Sigmoid colon (tissue), 4 donors: ENCODE results near the gene GAMT.

Experiments
- EP300 ChIP-seq, 4 donors: sonication (generic); formaldehyde crosslinking; IDR thresholded peaks; one replicate each; pipeline ENCODE4 v1.6.1; 2017; ENCODE audit warnings: antibody characterized with exemption in 4 of 4
- POLR2A ChIP-seq, 2 donors: fragments of 450-650 bp; IDR thresholded peaks; one replicate each; pipeline ENCODE4 v1.6.1; 2016; ENCODE audit warnings: antibody characterized with exemption in 2 of 2, mild to moderate bottlenecking in 2 of 2, moderate library complexity in 2 of 2
- POLR2AphosphoS5 ChIP-seq, 4 donors: sonication (generic); formaldehyde crosslinking; IDR thresholded peaks; one replicate each; pipeline ENCODE4 v1.6.1; 2017; ENCODE audit warnings: antibody characterized with exemption in 4 of 4
- TF ChIP-seq, protein P1 (sequence below), 4 experiments: fragments of 450-650 bp in 3 of 4; fragments of 200-600 bp in 1 of 4; IDR thresholded peaks; one replicate each; pipeline ENCODE4 v1.5.1; 2016 to 2019; ENCODE audit warnings: antibody characterized with exemption in 4 of 4, mild to moderate bottlenecking in 3 of 4, moderate library complexity in 2 of 4

DNA sequence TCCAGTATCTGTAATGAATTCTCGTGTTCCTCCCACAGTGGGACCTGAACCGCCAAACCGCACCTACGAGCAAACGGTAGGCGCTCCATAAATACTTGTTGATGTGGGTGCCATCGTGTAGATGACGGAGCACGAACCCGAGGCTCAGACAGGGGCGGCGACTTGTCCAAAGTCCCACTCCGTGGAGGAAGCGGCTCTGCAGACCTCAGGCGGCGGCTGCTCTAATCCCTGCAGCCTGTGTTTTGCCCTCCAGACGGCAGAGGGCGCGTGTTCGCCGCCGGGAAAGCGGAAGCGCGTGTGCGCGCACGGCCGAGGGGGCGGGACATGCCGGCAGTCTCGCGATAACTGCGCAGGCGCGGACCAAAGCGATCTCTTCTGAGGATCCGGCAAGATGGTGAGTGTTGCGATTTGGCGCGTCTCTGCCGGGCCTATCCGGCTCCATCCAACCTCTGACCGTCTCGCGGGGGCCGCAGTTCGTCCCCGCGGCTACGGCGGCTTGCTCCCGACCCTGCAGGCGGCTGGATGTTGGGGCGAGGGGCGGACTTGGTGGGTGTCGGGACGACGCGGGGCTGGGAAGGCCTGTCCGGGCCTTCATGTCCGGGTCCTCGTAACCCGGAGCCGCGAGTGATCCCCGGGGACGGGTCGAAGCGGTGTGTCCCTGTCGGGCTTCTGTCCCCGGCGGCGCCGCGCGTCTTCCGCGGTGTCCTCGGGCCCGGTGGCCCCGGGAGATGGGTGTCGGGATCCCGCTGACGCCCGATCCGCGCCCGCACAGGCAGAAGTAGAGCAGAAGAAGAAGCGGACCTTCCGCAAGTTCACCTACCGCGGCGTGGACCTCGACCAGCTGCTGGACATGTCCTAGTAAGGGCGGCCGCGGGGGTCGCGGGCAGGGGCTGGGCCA lies 36.9 kb upstream of the GAMT start, which contains the start of gene RPS15:
- peak; percentile 89 to 90 for TF ChIP-seq POLR2A (IDR thresholded peaks at IDR 0.05)
- TF ChIP-seq POLR2AphosphoS5 (IDR thresholded peaks at IDR 0.05): peak; percentile 95 to 99 (median 97)
- TF ChIP-seq, protein P1, sequence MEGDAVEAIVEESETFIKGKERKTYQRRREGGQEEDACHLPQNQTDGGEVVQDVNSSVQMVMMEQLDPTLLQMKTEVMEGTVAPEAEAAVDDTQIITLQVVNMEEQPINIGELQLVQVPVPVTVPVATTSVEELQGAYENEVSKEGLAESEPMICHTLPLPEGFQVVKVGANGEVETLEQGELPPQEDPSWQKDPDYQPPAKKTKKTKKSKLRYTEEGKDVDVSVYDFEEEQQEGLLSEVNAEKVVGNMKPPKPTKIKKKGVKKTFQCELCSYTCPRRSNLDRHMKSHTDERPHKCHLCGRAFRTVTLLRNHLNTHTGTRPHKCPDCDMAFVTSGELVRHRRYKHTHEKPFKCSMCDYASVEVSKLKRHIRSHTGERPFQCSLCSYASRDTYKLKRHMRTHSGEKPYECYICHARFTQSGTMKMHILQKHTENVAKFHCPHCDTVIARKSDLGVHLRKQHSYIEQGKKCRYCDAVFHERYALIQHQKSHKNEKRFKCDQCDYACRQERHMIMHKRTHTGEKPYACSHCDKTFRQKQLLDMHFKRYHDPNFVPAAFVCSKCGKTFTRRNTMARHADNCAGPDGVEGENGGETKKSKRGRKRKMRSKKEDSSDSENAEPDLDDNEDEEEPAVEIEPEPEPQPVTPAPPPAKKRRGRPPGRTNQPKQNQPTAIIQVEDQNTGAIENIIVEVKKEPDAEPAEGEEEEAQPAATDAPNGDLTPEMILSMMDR (IDR thresholded peaks at IDR 0.05): peak; percentile 74 to 95 (median 90)
- no peak for TF ChIP-seq EP300 (IDR thresholded peaks at IDR 0.05)
